HepG2 (cell line): ENCODE results near the gene JAKMIP2. TPM values are rescaled to one million over a fixed set of nuclear protein-coding genes. Genes with fewer than 3 reads are reported as not detected.

Experiments
- ATAC-seq: fragments of 200-7000 bp; cut with Tn5 transposase; 3 replicates; pipeline ENCODE4 v1.9.1; 2020; ENCODE audit warnings: mild to moderate bottlenecking, moderate library complexity
- BruUV-seq: library from RNA; stranded (reverse); fragments of 400-500 nt; replicated peaks from 2 replicates; lab custom pipeline; 2021; lab: Mats Ljungman, UMichigan
- CTCF ChIA-PET: fragments of 300-600 bp; formaldehyde crosslinking; extraction: SDS; loops from one replicate; lab custom pipeline; 2021; ENCODE audit warnings: low total read pairs, inconsistent platforms, low intra/inter-chr PET ratio; lab: Yijun Ruan, JAX
- POLR2A ChIA-PET: fragments of 350-600 bp; sonication (Branson Sonifier 250); formaldehyde crosslinking; loops from one replicate; lab custom pipeline; 2020; ENCODE audit warnings: antibody characterized with exemption, inconsistent platforms; lab: Yijun Ruan, JAX
- DNase-seq: peaks from one replicate; pipeline ENCODE4 v3.0.0-alpha.2; 2015; ENCODE audit warnings: low spot score
- FAIRE-seq: peaks from 3 replicates; lab custom pipeline; 2011; peaks lifted over from hg19 to GRCh38; lab: Jason Lieb, UNC
- H2AFZ ChIP-seq: one replicate; pipeline ENCODE4 v1.6.1; 2011; ENCODE audit warnings: low read length, inconsistent platforms
- H3K27ac ChIP-seq: fragments of 300-600 bp; 3 replicates; pipeline ENCODE4 v1.8.0; 2011; ENCODE audit warnings: mixed run types, mild to moderate bottlenecking, mixed read lengths, low read length, inconsistent platforms; ENCODE audit not compliant: insufficient read depth; ENCODE audit errors: extremely low read length
- H3K27me3 ChIP-seq, 2 experiments: fragments of 200-600 bp in 1 of 2; 2 replicates in 1 of 2; 3 replicates in 1 of 2; pipeline versions ENCODE4 v1.6.0 to v1.8.0; 2011; ENCODE audit warnings: low read length in 2 of 2, mild to moderate bottlenecking in 2 of 2, moderate library complexity in 2 of 2, inconsistent platforms in 1 of 2; ENCODE audit not compliant: insufficient read depth in 2 of 2, control insufficient read depth in 1 of 2
- H3K36me3 ChIP-seq, 2 experiments: fragments of 200-600 bp in 1 of 2; replicated peaks in 1 of 2; 2 replicates in 1 of 2; 3 replicates in 1 of 2; pipeline versions ENCODE4 v1.5.1 to v1.8.0; 2011; ENCODE audit warnings: low read length in 2 of 2, inconsistent platforms in 1 of 2; ENCODE audit not compliant: insufficient read depth in 2 of 2, control insufficient read depth in 1 of 2
- H3K4me1 ChIP-seq: 2 replicates; pipeline ENCODE4 v1.5.1; 2012; ENCODE audit warnings: low read length, inconsistent platforms; ENCODE audit not compliant: insufficient read depth
- H3K4me2 ChIP-seq: 2 replicates; pipeline ENCODE4 v1.6.0; 2011; ENCODE audit warnings: low read depth, low read length, inconsistent platforms
- H3K4me3 ChIP-seq, 3 experiments: fragments of 200-600 bp in 1 of 3; sonication (generic), shearing (Covaris generic) in 1 of 3; replicated peaks in 1 of 3; 2 replicates each; pipeline ENCODE4 v1.5.1; 2011 to 2016; ENCODE audit warnings: low read length in 3 of 3, inconsistent platforms in 2 of 3, low read depth in 2 of 3, mild to moderate bottlenecking in 2 of 3, control low read depth in 1 of 3, mixed read lengths in 1 of 3; ENCODE audit not compliant: insufficient read depth in 1 of 3
- H3K79me2 ChIP-seq: one replicate; pipeline ENCODE4 v1.6.1; 2011; ENCODE audit warnings: low read length, inconsistent platforms; ENCODE audit not compliant: insufficient read depth
- H3K9ac ChIP-seq: 2 replicates; pipeline ENCODE4 v1.6.0; 2011; ENCODE audit warnings: mild to moderate bottlenecking, low read depth, low read length, inconsistent platforms; ENCODE audit not compliant: insufficient read depth
- H3K9me3 ChIP-seq: 2 replicates; pipeline ENCODE4 v1.5.1; 2012; ENCODE audit warnings: mild to moderate bottlenecking, low read length
- H4K20me1 ChIP-seq: 2 replicates; pipeline ENCODE4 v1.6.0; 2011; ENCODE audit warnings: inconsistent platforms, mild to moderate bottlenecking, low read length, moderate library complexity; ENCODE audit not compliant: insufficient read depth
- EHMT2 ChIP-seq: fragments of 200-600 bp; sonication (generic); IDR thresholded peaks from 2 replicates; pipeline ENCODE4 v1.7.0; 2017; ENCODE audit warnings: antibody characterized with exemption, low read depth, low read length, borderline replicate concordance
- FOXO1 ChIP-seq: sonication (generic); formaldehyde crosslinking; IDR thresholded peaks from 2 replicates; pipeline ENCODE4 v1.4.0; 2020; ENCODE audit warnings: missing genetic modification reagents
- MTF1 ChIP-seq: sonication (generic); formaldehyde crosslinking; IDR thresholded peaks from 2 replicates; pipeline ENCODE4 v1.5.0; 2020; ENCODE audit warnings: missing genetic modification reagents
- NCOA1 ChIP-seq: sonication (generic); formaldehyde crosslinking; IDR thresholded peaks from 2 replicates; pipeline ENCODE4 v1.9.0; 2021; ENCODE audit warnings: missing genetic modification reagents
- SNRNP70 ChIP-seq: fragments of 200-400 bp; formaldehyde crosslinking; IDR thresholded peaks from 2 replicates; pipeline ENCODE4 v1.6.1; 2017; ENCODE audit warnings: mild to moderate bottlenecking, low read depth, low read length, moderate library complexity
- ZNF329 ChIP-seq: sonication (generic); formaldehyde crosslinking; IDR thresholded peaks from 2 replicates; pipeline ENCODE4 v1.9.0; 2021; ENCODE audit warnings: low read depth, mild to moderate bottlenecking, missing genetic modification reagents
- ZNF589 ChIP-seq: sonication (generic); formaldehyde crosslinking; conservative IDR thresholded peaks from 2 replicates; pipeline ENCODE4 v1.8.0; 2022; ENCODE audit warnings: mild to moderate bottlenecking, moderate library complexity, missing genetic modification reagents
- WGBS: methylation state at CpG from one replicate; pipeline ENCODE4 v1.1.6; 2017; ENCODE audit warnings: low lambda C conversion rate; 5-methylcytosine and 5-hydroxymethylcytosine counted together
- in situ Hi-C: cut with HindIII; loops from 2 replicates; pipeline ENCODE4 v1.10.0; 2017; ENCODE audit warnings: low pct_unique_long_range_greater_than_20kb; ENCODE audit not compliant: extremely low pct_ligation_motif_present
- intact Hi-C: fragments of 100-400 bp; cut with micrococcal nuclease; formaldehyde crosslinking; loops from one replicate; pipeline ENCODE4 v1.10.0; 2022; ENCODE audit not compliant: unreplicated experiment
- polyA plus RNA-seq, 8 experiments: library from polyadenylated mRNA; depleted of rRNA in 3 of 8; stranded (reverse) in 7 of 8; unstranded in 1 of 8; fragments of >200 nt; fragmentation: Illumina TruSeq in 4 of 8; extraction: Trizol in 4 of 8; gene quantifications; 2 replicates each; pipeline versions ENCODE4 v1.2.1 to v1.2.3, GENCODE V29; 2011 to 2016; ENCODE audit warnings: low read depth in 4 of 8, missing spikeins in 1 of 8, mixed read lengths in 1 of 8; ENCODE audit not compliant: insufficient read depth in 1 of 8
- total RNA-seq, 5 experiments: library from RNA; depleted of rRNA; stranded (reverse); fragments of >200 nt; fragmentation: Illumina TruSeq; extraction: Trizol; gene quantifications; 2 replicates each; pipeline ENCODE4 v1.2.3, GENCODE V29; 2016; ENCODE audit warnings: low read depth in 1 of 5

The JAKMIP2 gene
- total and polyA plus RNA-seq, 2 of the 13 experiments (the other 11 are each of a cell fraction or from before 2014, with no cell fraction given), result 0.04 to 2.1 TPM

DNA sequence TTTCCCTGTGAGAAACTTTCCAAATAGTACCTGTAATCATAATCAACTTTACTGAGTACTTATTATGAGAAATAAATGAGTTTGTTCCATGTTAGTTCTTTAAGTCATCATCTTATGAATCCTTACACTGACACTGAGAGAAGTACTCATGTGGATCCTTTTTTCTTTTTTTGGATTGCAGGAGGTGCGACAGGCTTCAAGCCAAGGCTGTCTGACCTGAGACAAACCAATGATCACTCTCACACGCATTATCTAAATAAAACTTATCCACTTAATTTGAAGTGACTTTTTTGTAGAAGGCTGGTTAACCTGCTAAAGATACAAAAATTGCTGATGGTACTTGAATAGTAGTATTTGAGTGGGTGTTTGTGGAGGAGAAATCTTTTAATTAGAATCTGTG lies 39.5 kb downstream of the JAKMIP2 start (continued):
- TF ChIP-seq ZNF589 (CRISPR knock-in tag) (no peak), FOXO1 (CRISPR knock-in tag) (no peak)

DNA sequence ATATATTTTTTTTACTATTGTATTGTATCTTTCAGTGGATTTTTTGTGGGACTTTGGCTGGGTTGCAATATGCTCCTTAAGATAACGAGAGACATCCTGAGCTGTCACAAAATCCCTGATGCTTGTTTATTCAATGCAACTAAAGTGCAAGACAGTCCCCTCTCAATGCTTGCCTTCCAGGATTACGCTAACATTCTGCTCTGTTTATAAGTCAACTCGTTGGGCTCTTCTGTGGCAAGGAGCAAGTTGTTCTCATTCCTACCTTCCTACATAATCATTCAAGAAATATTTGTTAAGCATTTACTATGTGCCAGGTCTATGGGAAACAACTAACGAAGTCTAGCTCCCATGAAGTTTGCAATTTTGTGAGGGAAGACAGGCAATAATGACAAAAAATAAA lies 40.4 kb downstream of the JAKMIP2 start:
- no peak overlapping the region for H3K27ac ChIP-seq
- no peaks in the 10 kb centered on the region for H3K36me3 ChIP-seq
- no peaks in the 10 kb centered on the region for H3K9me3 ChIP-seq
- intact Hi-C loops, result no loop called here
- H3K4me3 ChIP-seq, result no peak overlapping the region
- no peaks in the 10 kb centered on the region for H3K4me1 ChIP-seq
- H3K27me3 ChIP-seq, result no peaks in the 10 kb centered on the region
- no peaks in the 10 kb centered on the region for H4K20me1 ChIP-seq
- ATAC-seq (no peak), FAIRE-seq (no peak), DNase-seq (no peak)
- BruUV-seq, result no TSS peak
- H3K79me2 ChIP-seq, result no peaks in the 10 kb centered on the region
- in situ Hi-C loops, result no loop called here
- 3% methylated on average over 4 of the region's 4 CpGs for WGBS
- TF ChIP-seq ZNF329, result no peak
- TF ChIP-seq, all 625 proteins: peak for 0
- Histone ChIP-seq H3K9ac (no peak overlapping the region), H2AFZ (no peak overlapping the region), H3K4me2 (no peak overlapping the region)
- ChIA-PET POLR2A (no interaction called here), CTCF (no interaction called here)

DNA sequence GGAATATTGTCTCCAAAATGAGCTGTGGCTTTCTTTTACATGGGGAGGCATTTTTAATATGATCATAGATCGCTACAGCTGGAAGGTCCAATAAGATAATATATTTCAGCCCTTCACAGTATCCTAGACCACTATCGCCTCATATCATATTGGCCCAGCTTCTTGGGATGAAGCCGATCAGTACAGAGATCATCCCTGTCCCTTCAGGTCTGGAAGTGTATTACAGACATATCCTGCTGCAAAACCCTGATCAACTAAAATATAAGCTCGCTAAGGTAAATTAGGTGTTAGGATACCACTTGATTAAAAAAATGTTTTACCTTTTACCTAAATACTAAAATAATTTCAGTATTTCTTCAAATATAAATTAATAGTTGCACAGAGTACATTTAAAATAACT lies 41.7 kb downstream of the JAKMIP2 start:
- no peak for TF ChIP-seq MTF1 (CRISPR knock-in tag)
- no peak for TF ChIP-seq NCOA1 (CRISPR knock-in tag)
- TF ChIP-seq SNRNP70, result no peak
- no peak for TF ChIP-seq EHMT2
- TF ChIP-seq, all 625 proteins: peak for 0
- Histone ChIP-seq H3K4me1 (no peaks in the 10 kb centered on the region), H3K4me2 (no peak overlapping the region), H3K36me3 (no peaks in the 10 kb centered on the region), H3K79me2 (no peaks in the 10 kb centered on the region), H3K4me3 (no peak overlapping the region), H3K27me3 (no peaks in the 10 kb centered on the region), H2AFZ (no peak overlapping the region), H3K27ac (no peak overlapping the region), H3K9me3 (no peaks in the 10 kb centered on the region), H4K20me1 (no peaks in the 10 kb centered on the region), H3K9ac (no peak overlapping the region)
- in situ Hi-C loops (no loop called here), intact Hi-C loops (no loop called here)
- CTCF ChIA-PET, result no interaction called here
- no TSS peak for BruUV-seq
- no peak for DNase-seq
- FAIRE-seq, result no peak
- no peak for ATAC-seq
- WGBS, result 70% methylated on average over 4 of the region's 4 CpGs
- POLR2A ChIA-PET, result no interaction called here
